ENCODE data around the gene RPS6KA5.
"Not testable (repeated sequence)": the region's sequence is repeated elsewhere in the genome, so short reads cannot be mapped to it uniquely, and the experiment has no call there.

The RPS6KA5 gene

GRCh38 chr14:91063119-91063518, 2.7 kb upstream of the RPS6KA5 start:
- DNase-seq = peak; percentile 93 to 97

DNA sequence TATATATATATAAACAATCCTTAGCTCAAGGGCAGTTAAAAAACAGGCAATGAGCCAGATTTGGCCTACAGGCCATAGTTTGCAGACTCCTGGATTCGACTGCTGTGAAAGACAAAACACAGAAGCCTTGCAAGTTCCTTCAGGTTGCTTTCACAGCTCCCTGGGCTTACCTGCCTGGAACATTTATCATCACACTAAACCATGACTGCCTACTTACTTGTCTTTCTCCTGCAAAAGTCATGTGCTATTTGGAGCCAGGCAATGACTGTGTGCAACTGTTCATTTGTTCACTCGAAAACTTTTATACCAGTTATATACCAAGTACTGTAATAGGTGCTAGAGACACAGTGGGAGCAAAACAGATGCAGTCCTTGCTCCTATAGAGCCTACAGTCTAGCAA, 2.2 kb upstream of the RPS6KA5 start:
- no peak for DNase-seq

DNA sequence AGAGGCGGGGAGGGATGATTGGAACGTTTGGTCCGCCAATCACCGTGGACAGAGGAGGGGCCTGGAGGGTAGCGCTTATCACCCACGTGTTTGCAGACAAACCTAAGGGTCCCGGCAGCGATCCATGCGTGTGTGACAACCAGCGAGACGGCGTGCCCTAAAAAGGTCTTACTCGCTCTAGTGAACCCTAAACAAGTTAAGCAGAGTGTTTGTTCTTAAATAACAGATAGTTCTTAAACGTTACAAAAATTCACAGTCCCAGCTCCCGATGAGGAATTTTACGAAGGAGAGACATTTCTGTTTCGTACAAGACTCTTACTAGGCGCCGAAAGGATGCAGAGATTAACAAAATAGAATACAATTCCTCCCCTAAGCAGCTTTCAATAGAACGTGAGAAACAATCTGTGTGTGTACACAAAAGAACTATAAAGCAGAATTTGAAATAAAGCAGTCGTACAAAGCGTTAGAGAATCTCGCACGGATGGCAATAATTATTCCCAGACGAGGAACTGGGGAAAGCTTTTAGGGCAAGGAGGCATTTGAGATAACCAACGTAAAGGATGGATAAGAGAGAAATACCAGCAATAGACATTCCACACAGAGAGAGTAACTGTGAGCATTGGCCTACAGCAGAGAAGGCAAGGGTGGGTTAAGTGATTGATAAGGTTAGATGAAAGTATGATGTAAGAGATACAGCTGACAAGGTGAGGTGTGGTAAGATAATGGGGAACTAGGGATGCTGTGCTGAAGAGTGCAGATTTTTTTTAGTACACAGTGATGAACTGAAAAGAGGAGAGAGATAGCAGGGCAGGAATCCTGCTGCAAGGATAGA, 831 bp upstream of the RPS6KA5 start:
- DNase-seq = peak in 1 of 2 experiments; percentile 16

DNA sequence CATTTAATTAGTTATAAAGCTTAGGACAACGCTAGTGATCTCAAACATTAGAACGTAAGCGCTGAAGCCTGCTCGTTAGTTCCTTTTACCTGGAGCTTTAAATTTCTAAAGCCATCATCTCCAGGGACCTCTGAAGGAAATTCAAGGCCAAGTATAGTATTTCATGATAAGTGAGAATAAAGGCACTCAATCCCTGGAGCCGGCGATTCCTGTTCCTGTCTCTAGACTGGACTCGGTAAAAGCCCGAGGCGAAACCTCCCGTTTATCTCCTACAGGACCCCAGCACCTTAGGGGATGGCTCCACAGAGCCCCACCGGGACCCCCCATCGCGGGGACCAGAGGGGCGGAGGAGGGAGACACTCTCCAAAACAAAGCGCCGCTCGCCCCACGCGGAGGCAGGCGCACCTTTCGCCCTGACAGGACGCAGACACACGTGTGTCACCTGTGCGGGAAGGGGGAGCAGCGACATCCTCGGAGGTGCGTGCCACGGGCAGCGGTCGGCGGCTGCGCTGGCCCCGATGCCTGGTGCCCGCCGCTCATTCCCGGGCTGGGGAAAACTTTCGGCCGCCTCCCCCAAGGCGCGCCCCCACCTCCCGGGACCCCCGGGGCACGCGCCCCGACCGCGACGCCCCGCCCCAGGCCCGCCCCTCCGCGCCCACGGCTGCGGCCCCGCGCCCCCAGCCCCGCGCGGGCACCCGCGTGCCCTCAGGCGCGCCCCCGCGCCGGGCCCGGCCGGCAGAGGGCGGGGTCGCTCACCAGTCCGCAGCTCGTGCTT, 678 bp downstream of the RPS6KA5 start:
- peak in 1 of 2 experiments; percentile 26 for DNase-seq

- DNase-seq = peak in 1 of 2 experiments; percentile 18
Measured at GRCh38 chr14:91058042-91058581, 2.3 kb downstream of the RPS6KA5 start.

DNA sequence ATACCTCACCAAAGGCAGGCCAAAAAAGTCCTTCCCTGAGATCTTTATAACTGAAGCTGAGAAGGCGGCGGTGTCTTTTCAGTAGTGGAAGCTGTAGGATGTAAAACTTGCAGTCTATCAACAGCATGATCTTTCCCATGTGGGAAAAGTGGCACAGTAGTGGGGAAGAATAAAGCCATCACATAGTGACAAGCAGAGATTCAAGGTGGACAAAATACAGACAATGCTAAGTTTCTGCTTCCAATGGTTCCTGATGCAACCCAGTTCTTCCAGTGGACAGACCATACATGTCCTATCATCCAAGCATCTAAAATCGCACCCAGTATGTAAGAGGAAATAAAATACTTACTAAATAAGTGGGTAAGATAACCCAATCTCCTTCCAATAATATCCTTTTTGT, 4.1 kb downstream of the RPS6KA5 start:
- DNase-seq = no peak

- DNase-seq = no peak
Measured at GRCh38 chr14:91055016-91055415, 5.4 kb downstream of the RPS6KA5 start.

- no peak for DNase-seq
Measured at GRCh38 chr14:91048676-91049075, 11.8 kb downstream of the RPS6KA5 start.

DNA sequence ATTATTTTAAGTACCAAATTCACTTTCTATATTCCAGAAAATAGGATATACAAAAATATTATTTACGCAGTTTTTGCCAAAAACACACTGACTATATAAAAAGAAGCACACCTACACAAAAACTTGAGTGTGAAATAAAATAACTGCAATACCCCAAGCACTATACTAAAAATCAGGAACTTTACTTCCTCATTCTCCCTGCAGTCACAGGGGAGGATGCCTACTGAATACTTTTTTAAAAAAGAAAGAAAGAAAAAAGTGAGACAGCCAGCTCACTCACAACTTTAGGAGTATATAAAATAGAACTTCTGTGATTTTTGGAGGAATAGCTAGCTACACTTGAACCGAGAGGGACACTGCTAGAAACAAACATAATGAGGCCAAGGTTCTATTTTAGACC, 12.2 kb downstream of the RPS6KA5 start:
- DNase-seq = peak; percentile 41 to 51

DNA sequence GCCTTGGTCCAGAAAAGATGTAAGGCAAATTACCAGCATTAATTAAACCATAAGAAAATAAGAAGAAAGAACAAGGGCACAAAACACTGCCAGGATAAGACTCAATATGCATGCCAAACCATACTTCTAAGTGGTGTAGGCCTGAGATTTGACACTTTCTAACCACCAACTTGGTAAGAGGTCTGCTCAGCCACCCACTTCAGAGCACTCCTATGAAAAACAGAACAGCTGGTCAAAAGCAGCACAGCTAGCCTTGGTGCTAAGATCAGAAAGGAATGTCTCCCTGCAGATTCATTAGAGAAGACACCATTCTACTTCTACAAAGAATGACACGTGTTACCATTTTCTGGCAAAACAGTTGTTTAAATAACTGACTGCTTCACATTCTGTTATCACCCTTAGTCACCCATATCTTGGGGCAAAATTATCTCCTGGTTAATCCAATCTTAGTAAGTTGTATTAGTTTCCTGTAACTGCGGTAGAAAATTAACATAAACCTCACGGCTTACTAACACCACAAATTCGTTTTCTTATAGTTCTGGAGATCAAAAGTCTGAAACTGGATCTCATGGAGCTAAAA, 13.2 kb downstream of the RPS6KA5 start:
- no peak for DNase-seq

DNA sequence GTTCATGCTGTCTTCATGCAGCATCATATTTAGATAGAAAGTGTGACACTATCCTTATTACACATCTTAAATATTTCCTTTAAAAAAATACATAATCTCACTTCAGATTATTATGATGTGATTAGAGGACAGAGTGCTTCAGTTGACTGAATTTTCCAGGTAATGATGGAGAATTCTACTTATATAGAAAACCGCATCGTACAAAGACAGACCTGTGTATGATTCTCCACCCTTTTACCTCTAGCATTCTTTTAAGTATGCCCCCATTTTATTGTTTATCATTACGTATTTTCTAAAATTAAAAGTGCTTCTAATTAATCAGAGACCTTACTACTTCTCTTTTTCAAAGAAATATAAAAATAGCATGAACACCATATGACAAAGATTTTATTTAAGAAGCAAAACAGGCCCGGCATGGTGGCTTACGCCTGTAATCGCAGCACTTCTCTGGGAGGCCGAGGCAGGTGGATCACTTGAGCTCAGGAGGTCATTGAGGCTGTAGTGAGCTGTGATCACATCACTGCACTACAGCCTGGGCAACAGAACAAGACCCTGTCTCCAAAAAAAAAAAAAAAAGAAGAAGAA, 13.9 kb downstream of the RPS6KA5 start:
- DNase-seq = no peak

- no peak for DNase-seq
Measured at GRCh38 chr14:91041450-91041849, 19.0 kb downstream of the RPS6KA5 start.

DNA sequence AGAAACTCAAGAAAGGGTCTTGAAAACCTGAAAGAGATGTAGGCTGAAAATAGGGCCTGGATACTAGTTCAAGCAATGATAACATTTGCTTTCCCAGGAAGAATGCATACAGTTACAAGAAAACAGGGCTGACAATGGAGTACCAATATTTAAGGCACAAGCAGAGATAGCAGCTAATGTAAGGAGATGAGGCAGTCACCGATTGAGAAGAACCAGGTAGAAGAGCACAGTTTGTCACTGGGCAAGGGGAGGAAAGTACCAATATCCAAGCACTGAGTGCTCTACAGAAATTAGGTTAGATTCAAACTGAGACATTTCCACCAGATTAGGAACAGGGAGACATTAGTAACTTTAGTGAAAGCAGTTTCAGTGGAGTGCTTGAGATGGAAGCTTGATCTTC, 19.9 kb downstream of the RPS6KA5 start:
- no peak for DNase-seq

DNA sequence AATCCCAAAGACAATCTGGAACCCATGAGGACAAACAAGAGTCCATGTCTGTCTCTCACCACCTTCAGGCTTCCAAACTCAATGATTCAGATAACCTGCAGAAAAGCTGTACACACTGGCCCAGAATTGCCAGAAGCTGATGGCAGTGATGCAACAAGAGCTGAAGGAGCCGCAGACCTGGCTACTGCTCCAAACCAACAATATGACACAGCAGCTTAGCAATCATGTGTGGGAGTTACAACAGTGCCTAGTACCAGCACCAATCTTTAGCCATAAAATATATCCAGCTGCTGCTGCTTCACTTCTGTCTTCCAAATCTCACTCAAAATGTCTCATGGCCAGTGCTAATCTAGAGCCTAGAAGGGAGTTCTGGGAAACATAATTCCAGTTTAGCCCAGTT, 22.0 kb downstream of the RPS6KA5 start:
- DNase-seq = peak; percentile 84 to 85

GRCh38 chr14:91036741-91037469, 23.5 kb downstream of the RPS6KA5 start:
- DNase-seq = no peak

DNA sequence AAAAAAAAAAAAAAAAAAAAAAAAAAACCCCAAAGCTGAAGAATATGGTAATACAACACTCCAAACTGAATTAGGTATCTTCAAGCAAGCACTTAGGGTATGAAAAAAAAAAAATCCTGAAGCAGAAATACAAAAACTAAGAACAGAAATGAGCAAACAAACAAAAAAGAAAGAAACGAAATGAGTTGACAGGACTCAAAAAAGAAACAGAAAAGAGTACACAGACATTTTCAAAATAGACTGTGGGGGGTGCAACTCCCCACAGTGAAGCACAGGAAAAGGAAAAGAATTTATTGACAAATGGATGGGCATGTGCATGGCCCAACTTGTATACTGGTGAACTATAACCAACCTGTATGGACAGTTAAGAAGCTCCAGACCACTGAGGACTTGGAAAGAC, 24.6 kb downstream of the RPS6KA5 start:
- no peak for DNase-seq

DNA sequence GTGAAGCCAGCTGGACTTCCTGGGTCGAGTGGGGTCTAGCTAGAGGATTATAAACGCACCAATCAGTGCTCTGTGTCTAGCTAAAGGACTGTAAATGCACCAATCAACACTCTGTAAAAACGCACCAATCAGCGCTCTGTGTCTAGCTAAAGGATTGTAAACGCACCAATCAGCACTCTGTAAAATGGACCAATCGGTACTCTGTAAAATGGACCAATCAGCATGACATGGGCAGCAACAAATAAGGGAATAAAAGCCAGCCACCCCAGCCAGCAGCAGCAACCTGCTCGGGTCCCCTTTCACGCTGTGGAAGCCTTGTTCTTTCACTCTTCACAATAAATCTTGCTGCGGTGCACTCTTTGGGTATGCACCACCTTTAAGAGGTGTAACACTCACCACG, 26.1 kb downstream of the RPS6KA5 start:
- not testable (repeated sequence) for DNase-seq

- peak; percentile 39 to 64 for DNase-seq
Measured at GRCh38 chr14:91032248-91032647, 28.2 kb downstream of the RPS6KA5 start.

DNA sequence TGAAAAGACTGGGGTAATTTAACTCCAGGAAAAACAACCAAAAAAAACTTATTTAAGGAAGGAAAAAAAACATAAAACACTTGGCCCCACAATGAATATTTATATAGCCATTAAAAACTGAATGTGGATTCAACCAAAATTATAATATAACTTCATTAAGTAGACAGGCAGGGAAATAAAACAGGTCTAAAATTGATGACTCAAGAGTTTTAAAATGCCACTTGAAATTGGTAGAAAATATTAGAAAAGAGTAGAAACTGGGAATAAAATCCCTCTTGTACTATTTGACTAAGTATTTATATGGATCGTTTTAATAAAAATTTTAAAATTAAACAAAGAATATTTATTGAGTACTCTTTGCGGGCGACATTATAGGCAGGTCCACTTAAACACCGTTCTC, 28.8 kb downstream of the RPS6KA5 start:
- DNase-seq = no peak

GRCh38 chr14:91029456-91030217, 30.8 kb downstream of the RPS6KA5 start:
- DNase-seq = no peak

DNA sequence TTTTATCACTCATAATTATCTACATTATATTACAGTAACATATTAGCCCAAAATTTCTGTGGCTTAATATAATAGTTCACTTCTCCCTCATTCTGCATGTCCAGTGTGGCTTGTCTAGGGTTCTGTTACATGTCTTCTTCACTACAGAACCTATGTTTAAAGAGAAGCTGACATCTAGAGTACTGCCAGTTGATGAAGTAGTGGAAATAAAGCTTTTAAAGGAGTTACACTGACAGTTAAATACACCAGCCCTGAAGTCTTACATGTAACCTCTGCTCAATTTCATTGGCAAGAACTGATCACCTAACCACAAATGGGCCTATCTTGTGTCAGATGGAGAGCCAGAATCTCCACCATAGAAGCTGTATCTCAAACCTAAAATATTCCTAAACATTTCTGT, 32.9 kb downstream of the RPS6KA5 start:
- no peak for DNase-seq

GRCh38 chr14:91022622-91023028, 37.8 kb downstream of the RPS6KA5 start:
- DNase-seq = peak; percentile 49 to 55
